A549 (cell line): ENCODE results near the gene CSDE1. TPM values are rescaled to one million over a fixed set of nuclear protein-coding genes. Genes with fewer than 3 reads are reported as not detected.

Source experiments
- ATAC-seq, 2 experiments: fragments of 200-7000 bp in 1 of 2; fragments of >200 bp in 1 of 2; cut with Nextera tagmentation in 1 of 2; cut with Tn5 transposase in 1 of 2; 3 replicates each; pipeline versions ENCODE4 v1.8.0 to v1.9.1; 2018 to 2020; ENCODE audit warnings: mild to moderate bottlenecking in 1 of 2, moderate library complexity in 1 of 2
- CTCF ChIA-PET: fragments of 300-600 bp; sonication (Branson Sonifier 250); formaldehyde crosslinking; extraction: SDS; loops from one replicate; lab custom pipeline; 2021; ENCODE audit warnings: antibody characterized with exemption, inconsistent platforms; lab: Yijun Ruan, JAX
- POLR2A ChIA-PET: fragments of 350-600 bp; formaldehyde crosslinking; extraction: SDS; loops from one replicate; lab custom pipeline; 2021; ENCODE audit warnings: antibody characterized with exemption, inconsistent platforms; lab: Yijun Ruan, JAX
- DNase-seq, 2 experiments: peaks; one replicate each; pipeline versions ENCODE4 v3.0.0 to v3.0.0-alpha.2; 2011 to 2016; ENCODE audit warnings: low read depth in 1 of 2, low spot score in 1 of 2
- FAIRE-seq: peaks from 2 replicates; lab custom pipeline; 2011; peaks lifted over from hg19 to GRCh38; lab: Jason Lieb, UNC
- H3K27ac ChIP-seq, 2 experiments: fragments of >200 bp; sonication (Bioruptor Twin); formaldehyde crosslinking; 3 replicates each; pipeline ENCODE4 v1.5.1; 2016 to 2017
- H3K4me1 ChIP-seq: fragments of >200 bp; sonication (Bioruptor Twin); formaldehyde crosslinking; 3 replicates; pipeline ENCODE4 v1.6.1; 2016
- H3K4me2 ChIP-seq: fragments of >200 bp; sonication (Bioruptor Twin); formaldehyde crosslinking; 3 replicates; pipeline ENCODE4 v1.6.1; 2016
- H3K4me3 ChIP-seq: fragments of >200 bp; sonication (Bioruptor Twin); formaldehyde crosslinking; 3 replicates; pipeline ENCODE4 v1.5.1; 2016
- H3K9me3 ChIP-seq: fragments of >200 bp; sonication (Bioruptor Twin); formaldehyde crosslinking; 3 replicates; pipeline ENCODE4 v1.6.1; 2016
- BHLHE40 ChIP-seq: IDR thresholded peaks from 2 replicates; pipeline ENCODE4 v1.6.1; 2012; ENCODE audit warnings: low read depth, low read length, inconsistent platforms
- CBX2 ChIP-seq: fragments of 200-600 bp; sonication (generic); IDR thresholded peaks from 2 replicates; pipeline ENCODE4 v1.6.1; 2016; ENCODE audit warnings: low read depth, mild to moderate bottlenecking, borderline replicate concordance
- CBX8 ChIP-seq: fragments of 200-600 bp; sonication (generic); IDR thresholded peaks from 2 replicates; pipeline ENCODE4 v1.6.1; 2016
- CHD4 ChIP-seq: fragments of 200-600 bp; sonication (generic); IDR thresholded peaks from 2 replicates; pipeline ENCODE4 v1.6.1; 2016; ENCODE audit warnings: antibody characterized with exemption, mild to moderate bottlenecking, borderline replicate concordance
- EHF ChIP-seq: fragments of 250-450 bp; sonication (Bioruptor Pico); IDR thresholded peaks from 2 replicates; pipeline ENCODE4 v1.5.0; 2020; ENCODE audit warnings: mild to moderate bottlenecking
- FOSL2 ChIP-seq, 2 experiments: fragments of 450-650 bp in 1 of 2; fragments of >200 bp in 1 of 2; sonication (Bioruptor Twin) in 1 of 2; formaldehyde crosslinking; IDR thresholded peaks; 2 replicates each; pipeline versions ENCODE4 v1.5.0 to v1.6.1; 2016 to 2020; ENCODE audit warnings: mild to moderate bottlenecking in 1 of 2, moderate library complexity in 1 of 2
- FOXS1 ChIP-seq: fragments of 250-450 bp; sonication (Bioruptor Pico); IDR thresholded peaks from 2 replicates; pipeline ENCODE4 v1.5.0; 2020; ENCODE audit warnings: mild to moderate bottlenecking, moderate library complexity
- GATA3 ChIP-seq: IDR thresholded peaks from 2 replicates; pipeline ENCODE4 v1.6.1; 2012; ENCODE audit warnings: borderline replicate concordance
- HES2 ChIP-seq: fragments of >200 bp; sonication (Bioruptor Twin); formaldehyde crosslinking; IDR thresholded peaks from 2 replicates; pipeline ENCODE4 v1.6.1; 2016
- HOXB13 ChIP-seq: fragments of 250-450 bp; sonication (Bioruptor Pico); IDR thresholded peaks from 2 replicates; pipeline ENCODE4 v1.5.0; 2020; ENCODE audit warnings: low read depth, mild to moderate bottlenecking, moderate library complexity
- HOXB5 ChIP-seq: fragments of 250-450 bp; sonication (Bioruptor Pico); IDR thresholded peaks from 2 replicates; pipeline ENCODE4 v1.5.0; 2020; ENCODE audit warnings: mild to moderate bottlenecking, moderate library complexity
- JUN ChIP-seq, 2 experiments: fragments of >200 bp; sonication (Bioruptor Twin); formaldehyde crosslinking; IDR thresholded peaks; 2 replicates in 1 of 2; 3 replicates in 1 of 2; pipeline ENCODE4 v1.6.1; 2016 to 2017
- JUNB ChIP-seq: fragments of >200 bp; sonication (Bioruptor Twin); formaldehyde crosslinking; IDR thresholded peaks from 2 replicates; pipeline ENCODE4 v1.6.1; 2016
- KDM5A ChIP-seq: fragments of 200-600 bp; sonication (generic); IDR thresholded peaks from 2 replicates; pipeline ENCODE4 v1.6.1; 2016; ENCODE audit warnings: antibody characterized with exemption, mild to moderate bottlenecking
- MYC ChIP-seq: IDR thresholded peaks from 2 replicates; pipeline ENCODE4 v1.6.1; 2012; ENCODE audit warnings: mild to moderate bottlenecking, inconsistent platforms, low read length, improper control_type of control experiment, borderline replicate concordance
- NFE2L2 ChIP-seq: fragments of 150-350 bp; conservative IDR thresholded peaks from 2 replicates; pipeline ENCODE4 v1.6.1; 2014; ENCODE audit warnings: low read length
- NPAS2 ChIP-seq: fragments of 250-450 bp; sonication (Bioruptor Pico); IDR thresholded peaks from 2 replicates; pipeline ENCODE4 v1.8.0; 2022; ENCODE audit warnings: mild to moderate bottlenecking, moderate library complexity, borderline replicate concordance
- PBX3 ChIP-seq: IDR thresholded peaks from 2 replicates; pipeline ENCODE4 v1.6.1; 2012
- POLR2AphosphoS2 ChIP-seq: conservative IDR thresholded peaks from 2 replicates; pipeline ENCODE4 v1.6.1; 2012; ENCODE audit warnings: low read length, improper control_type of control experiment, inconsistent platforms
- RAD21 ChIP-seq, 2 experiments: fragments of >200 bp in 1 of 2; sonication (Bioruptor Twin) in 1 of 2; formaldehyde crosslinking in 1 of 2; IDR thresholded peaks in 1 of 2; conservative IDR thresholded peaks in 1 of 2; 2 replicates in 1 of 2; 3 replicates in 1 of 2; pipeline ENCODE4 v1.6.1; 2012 to 2018; ENCODE audit warnings: inconsistent platforms in 1 of 2
- RARB ChIP-seq: fragments of 250-450 bp; sonication (Bioruptor Pico); IDR thresholded peaks from 2 replicates; pipeline ENCODE4 v1.8.0; 2021; ENCODE audit warnings: mild to moderate bottlenecking, moderate library complexity
- RCOR1 ChIP-seq: fragments of 150-350 bp; IDR thresholded peaks from 2 replicates; pipeline ENCODE4 v1.6.1; 2014; ENCODE audit warnings: antibody characterized with exemption, low read length, low read depth
- RFX5 ChIP-seq: fragments of 450-650 bp; IDR thresholded peaks from 2 replicates; pipeline ENCODE4 v1.7.1; 2014; ENCODE audit warnings: antibody characterized with exemption, mild to moderate bottlenecking, moderate library complexity
- TP53 ChIP-seq: fragments of 250-450 bp; sonication (Bioruptor Pico); IDR thresholded peaks from 2 replicates; pipeline ENCODE4 v1.5.0; 2021; ENCODE audit warnings: mild to moderate bottlenecking, moderate library complexity
- ZNF302 ChIP-seq: fragments of 250-450 bp; sonication (Bioruptor Pico); IDR thresholded peaks from 2 replicates; pipeline ENCODE4 v1.9.0; 2021; ENCODE audit warnings: inconsistent platforms, mild to moderate bottlenecking, moderate library complexity
- WGBS: methylation state at CpG from one replicate; pipeline ENCODE4 v1.1.6; 2017; ENCODE audit errors: missing lambda C conversion rate; 5-methylcytosine and 5-hydroxymethylcytosine counted together
- polyA plus RNA-seq, 4 experiments: library from polyadenylated mRNA; depleted of rRNA in 3 of 4; stranded (reverse); fragments of >200 nt; fragmentation: RNase III in 1 of 4; extraction: RNeasy Plus Mini Kit Qiagen cat#74134 plus additional on column Dnase treatment in 1 of 4; gene quantifications; 2 replicates in 3 of 4; 3 replicates in 1 of 4; pipeline ENCODE4 v1.2.3, GENCODE V29; 2011 to 2017
- TF ChIP-seq, protein P1 (sequence below): fragments of 250-450 bp; sonication (Bioruptor Pico); IDR thresholded peaks from 2 replicates; pipeline ENCODE4 v1.5.0; 2020; ENCODE audit warnings: low read depth, mild to moderate bottlenecking, moderate library complexity
- TF ChIP-seq, protein P2 (sequence below): fragments of >200 bp; sonication (Bioruptor Twin); formaldehyde crosslinking; IDR thresholded peaks from 3 replicates; pipeline ENCODE4 v1.5.1; 2016

Gene CSDE1
- polyA plus RNA-seq, 2 of the 4 experiments (the other 2 are of a cell fraction) = 199 to 236 TPM

- H3K9me3 ChIP-seq = no peaks in the 10 kb centered on the region
- DNase-seq = no peak
- FAIRE-seq = no peak
- no peak overlapping the region for H3K4me3 ChIP-seq
- H3K4me1 ChIP-seq = no peaks in the 10 kb centered on the region
- WGBS = 67% methylated on average over 2 of the region's 2 CpGs
- peak; percentile 34 to 54; a peak in 2 of 6 replicates for ATAC-seq
- TF ChIP-seq, protein P1, sequence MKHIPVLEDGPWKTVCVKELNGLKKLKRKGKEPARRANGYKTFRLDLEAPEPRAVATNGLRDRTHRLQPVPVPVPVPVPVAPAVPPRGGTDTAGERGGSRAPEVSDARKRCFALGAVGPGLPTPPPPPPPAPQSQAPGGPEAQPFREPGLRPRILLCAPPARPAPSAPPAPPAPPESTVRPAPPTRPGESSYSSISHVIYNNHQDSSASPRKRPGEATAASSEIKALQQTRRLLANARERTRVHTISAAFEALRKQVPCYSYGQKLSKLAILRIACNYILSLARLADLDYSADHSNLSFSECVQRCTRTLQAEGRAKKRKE (CRISPR knock-in tag) = no peak
- no peak for TF ChIP-seq RCOR1
- no peak for TF ChIP-seq ZNF302 (CRISPR knock-in tag)
- TF ChIP-seq CHD4 = no peak
- TF ChIP-seq POLR2AphosphoS2 = no peak
- no peak for TF ChIP-seq RFX5
- TF ChIP-seq NPAS2 (CRISPR knock-in tag) = no peak
- TF ChIP-seq CBX2 = no peak
- TF ChIP-seq FOSL2 (IDR thresholded peaks at IDR 0.05) = no peak
- no peak for TF ChIP-seq FOSL2 (CRISPR knock-in tag; IDR thresholded peaks at IDR 0.05)
- no peak for TF ChIP-seq NFE2L2
- no peak for TF ChIP-seq MYC
- no peak for TF ChIP-seq HOXB5 (CRISPR knock-in tag)
- TF ChIP-seq RAD21 (conservative IDR thresholded peaks at IDR 0.05 in 1 of 2, IDR thresholded peaks at IDR 0.05 in 1 of 2) = no peak
- no peak for TF ChIP-seq TP53
- no peak for TF ChIP-seq BHLHE40
- TF ChIP-seq EHF (CRISPR knock-in tag) = no peak
- no peak for TF ChIP-seq JUNB
- no peak for TF ChIP-seq PBX3
- TF ChIP-seq RARB (CRISPR knock-in tag) = no peak
- TF ChIP-seq JUN (IDR thresholded peaks at IDR 0.05) = no peak
- ChIA-PET CTCF (no interaction called here), POLR2A (no interaction called here)
- no peak overlapping the region for H3K27ac ChIP-seq
- no peak overlapping the region for H3K4me2 ChIP-seq
Observed at GRCh38 chr1:114701931-114702330, 55.9 kb downstream of the CSDE1 start.

DNA sequence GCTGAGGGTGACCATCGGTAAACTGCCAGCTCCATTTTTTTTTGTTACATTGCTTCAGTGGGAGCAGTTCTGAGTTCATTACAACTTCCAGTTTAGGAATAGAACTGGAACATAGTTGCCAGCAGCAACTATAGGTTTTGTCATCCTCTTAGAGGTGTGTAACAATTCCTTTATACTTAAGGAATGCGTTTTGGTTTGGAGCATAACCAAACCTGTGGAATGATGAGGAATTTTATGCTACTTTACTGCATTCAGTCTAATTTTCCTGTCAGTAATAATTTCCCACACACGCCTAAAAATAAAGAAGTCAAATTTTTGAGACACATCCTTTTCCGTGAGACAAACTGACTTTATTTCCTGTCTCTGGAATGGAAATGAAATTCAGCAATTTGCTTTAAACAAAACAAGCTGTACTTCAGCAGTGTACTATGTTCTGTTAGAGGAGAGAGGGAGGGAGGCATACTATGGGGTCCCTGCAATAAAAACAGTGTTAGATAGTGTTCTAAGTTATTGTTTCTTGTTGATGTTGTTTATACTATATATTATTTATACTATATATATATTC, 57.7 kb downstream of the CSDE1 start:
- no peak for DNase-seq
- ATAC-seq = 0 out of 6 replicates have a peak, but pooled peaks of 1 of the 2 experiments have one; percentile 12
- no peak overlapping the region for H3K4me3 ChIP-seq
- ChIA-PET POLR2A (no interaction called here), CTCF (no interaction called here)
- no peak overlapping the region for H3K27ac ChIP-seq
- H3K9me3 ChIP-seq = no peaks in the 10 kb centered on the region
- no peaks in the 10 kb centered on the region for H3K4me1 ChIP-seq
- H3K4me2 ChIP-seq = no peak overlapping the region
- 58% methylated on average over 4 of the region's 4 CpGs for WGBS
- TF ChIP-seq NPAS2 (CRISPR knock-in tag) (no peak), GATA3 (no peak), BHLHE40 (no peak), HOXB13 (CRISPR knock-in tag) (no peak), FOXS1 (no peak), KDM5A (no peak), HES2 (no peak), EHF (CRISPR knock-in tag) (no peak), CBX8 (no peak), TP53 (no peak)
- TF ChIP-seq, protein P2, sequence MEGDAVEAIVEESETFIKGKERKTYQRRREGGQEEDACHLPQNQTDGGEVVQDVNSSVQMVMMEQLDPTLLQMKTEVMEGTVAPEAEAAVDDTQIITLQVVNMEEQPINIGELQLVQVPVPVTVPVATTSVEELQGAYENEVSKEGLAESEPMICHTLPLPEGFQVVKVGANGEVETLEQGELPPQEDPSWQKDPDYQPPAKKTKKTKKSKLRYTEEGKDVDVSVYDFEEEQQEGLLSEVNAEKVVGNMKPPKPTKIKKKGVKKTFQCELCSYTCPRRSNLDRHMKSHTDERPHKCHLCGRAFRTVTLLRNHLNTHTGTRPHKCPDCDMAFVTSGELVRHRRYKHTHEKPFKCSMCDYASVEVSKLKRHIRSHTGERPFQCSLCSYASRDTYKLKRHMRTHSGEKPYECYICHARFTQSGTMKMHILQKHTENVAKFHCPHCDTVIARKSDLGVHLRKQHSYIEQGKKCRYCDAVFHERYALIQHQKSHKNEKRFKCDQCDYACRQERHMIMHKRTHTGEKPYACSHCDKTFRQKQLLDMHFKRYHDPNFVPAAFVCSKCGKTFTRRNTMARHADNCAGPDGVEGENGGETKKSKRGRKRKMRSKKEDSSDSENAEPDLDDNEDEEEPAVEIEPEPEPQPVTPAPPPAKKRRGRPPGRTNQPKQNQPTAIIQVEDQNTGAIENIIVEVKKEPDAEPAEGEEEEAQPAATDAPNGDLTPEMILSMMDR = no peak
- TF ChIP-seq, protein P1 (CRISPR knock-in tag) = no peak
- no peak for FAIRE-seq
